H1 (cell line): ENCODE data around the gene IRS1. TPM values are rescaled to one million over a fixed set of nuclear protein-coding genes. Genes with fewer than 3 reads are reported as not detected.

Source experiments
- ATF2 ChIP-seq: IDR thresholded peaks from 2 replicates; pipeline ENCODE4 v1.6.1; 2012; ENCODE audit warnings: low read length, inconsistent platforms
- HDAC6 ChIP-seq: IDR thresholded peaks from one replicate; pipeline ENCODE4 v1.7.1; 2012; ENCODE audit warnings: low read depth, mild to moderate bottlenecking, inconsistent platforms, low read length, moderate library complexity
- YY1 ChIP-seq: IDR thresholded peaks from 2 replicates; pipeline ENCODE4 v1.6.1; 2011; ENCODE audit warnings: low read depth, mild to moderate bottlenecking, low read length
- polyA plus RNA-seq, 7 experiments: library from polyadenylated mRNA; depleted of rRNA in 3 of 7; stranded (reverse) in 5 of 7; unstranded in 2 of 7; fragments of >200 nt in 5 of 7; fragments of 200-250 nt in 2 of 7; gene quantifications; 1 replicate in 5 of 7; 2 replicates in 1 of 7; 4 replicates in 1 of 7; pipeline versions ENCODE4 v1.2.1 to v1.2.3, GENCODE V29; 2011 to 2013; ENCODE audit warnings: missing spikeins in 2 of 7, mixed read lengths in 2 of 7
- total RNA-seq: library from RNA; stranded (reverse); fragmentation: NEBNext Ultra II Directional; extraction: Animal tissue kit (Norgen Biotek cat#: 25700); gene quantifications from 2 replicates; pipeline ENCODE4 v1.2.1, GENCODE V29; 2021

The IRS1 gene
- total and polyA plus RNA-seq, 2 of the 8 experiments (the other 6 are each of a cell fraction or from before 2014, with no cell fraction given): 9.1 to 26.9 TPM

GRCh38 chr2:226698671-226699070 lies 100.9 kb downstream of the IRS1 start (continued):
- no peak for TF ChIP-seq YY1
- TF ChIP-seq HDAC6: no peak
- no peak for TF ChIP-seq ATF2
